Adipose tissue (tissue), 3 donors: ENCODE results near the gene MEIS1. TPM values are rescaled to one million over a fixed set of nuclear protein-coding genes. Genes with fewer than 3 reads are reported as not detected.

ENCODE experiments used
- H3K27ac ChIP-seq: one replicate; pipeline ENCODE4 v1.5.1; 2013; ENCODE audit warnings: low read depth, low read length
- WGBS, 3 donors: extraction: QIAGEN DNeasy Blood & Tissue Kit; methylation state at CpG; one replicate each; pipeline ENCODE4 v1.1.7; 2013; 5-methylcytosine and 5-hydroxymethylcytosine counted together
- polyA plus RNA-seq, 3 donors: library from polyadenylated mRNA; stranded (reverse); fragments of 200-250 nt; gene quantifications; one replicate each; pipeline ENCODE4 v1.2.3, GENCODE V29; 2013
- donor health status: healthy with polysubstance abuse.
- donor health status: Bipolar disorder and iron deficiency.
- donor health status: healthy.

The MEIS1 gene
- polyA plus RNA-seq, 3 donors = 13.7 to 27.3 (median 21.3) TPM

DNA sequence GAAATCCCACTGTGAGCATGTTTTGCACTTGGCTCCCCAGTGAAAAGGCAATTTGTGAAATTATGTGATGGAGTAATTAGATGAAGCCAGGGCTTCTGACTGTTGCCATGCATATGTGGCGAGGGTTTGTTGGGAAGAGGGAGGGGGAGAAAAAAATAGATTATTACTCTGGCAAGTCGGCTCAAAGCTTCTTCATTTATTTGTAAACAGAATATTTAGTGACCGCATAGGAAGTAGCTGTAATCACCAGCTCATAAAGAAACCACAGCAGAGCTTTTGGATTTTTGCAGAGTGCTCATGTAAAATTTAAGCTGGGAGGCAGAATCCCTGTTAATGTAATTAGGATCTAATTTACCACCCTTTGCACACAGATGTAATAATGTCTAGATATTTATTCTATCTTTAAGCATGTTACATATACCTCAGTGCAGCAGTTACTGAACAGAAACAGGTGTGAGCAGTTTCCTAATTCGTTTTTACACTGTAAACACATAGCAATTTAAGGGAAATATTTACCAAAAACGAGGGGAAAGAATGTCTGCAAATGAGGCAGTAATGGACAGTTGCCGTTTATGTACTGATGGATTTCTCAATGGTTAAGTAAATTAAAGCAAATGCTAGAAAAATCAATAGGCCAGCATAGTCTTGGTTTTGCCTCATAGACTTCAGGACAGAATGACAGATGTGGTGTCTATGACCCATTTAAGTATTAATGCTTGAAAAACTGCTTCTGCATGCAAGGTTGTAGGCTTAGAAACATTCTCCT is 87.9 kb downstream of the MEIS1 start:
- 36 to 38% (median 37%) methylated on average over 6 of the region's 6 CpGs for WGBS, 3 donors
- H3K27ac ChIP-seq = no peak overlapping the region

DNA sequence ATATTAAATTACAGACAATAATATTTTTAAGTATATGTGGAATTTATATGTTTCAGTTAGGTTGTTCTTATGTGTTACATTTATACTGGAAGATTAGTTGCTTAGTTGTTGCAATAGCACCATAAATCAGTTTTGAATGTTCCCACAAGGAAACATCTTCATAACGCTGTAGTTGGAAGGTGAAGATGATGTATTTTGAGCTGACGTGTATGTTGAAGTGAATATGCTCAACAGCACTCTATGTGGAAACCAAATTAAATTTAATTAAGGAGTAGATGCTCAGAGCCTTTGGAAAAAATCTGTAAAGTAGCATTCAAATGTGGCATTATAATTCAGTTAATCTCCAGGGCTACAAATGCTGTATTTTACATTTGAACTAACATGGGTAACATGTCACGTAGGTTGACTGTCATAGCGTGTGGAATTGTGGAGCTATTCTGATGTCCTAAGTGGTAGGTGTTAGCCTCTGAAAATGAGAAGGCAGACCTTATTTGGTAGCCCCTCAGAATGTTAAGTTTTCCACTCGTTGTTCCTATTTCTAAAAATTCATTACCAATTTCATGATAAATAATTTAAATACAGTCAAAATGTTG is 88.5 kb downstream of the MEIS1 start:
- no peak overlapping the region for H3K27ac ChIP-seq
- 80 to 81% (median 81%) methylated on average over 5 of the region's 5 CpGs for WGBS, 3 donors

- no peak overlapping the region for H3K27ac ChIP-seq
- WGBS, 3 donors = 77 to 96% (median 77%) methylated on average over 2 of the region's 2 CpGs
These were observed 89.1 kb downstream of the MEIS1 start for GRCh38 chr2:66523990-66524389.

DNA sequence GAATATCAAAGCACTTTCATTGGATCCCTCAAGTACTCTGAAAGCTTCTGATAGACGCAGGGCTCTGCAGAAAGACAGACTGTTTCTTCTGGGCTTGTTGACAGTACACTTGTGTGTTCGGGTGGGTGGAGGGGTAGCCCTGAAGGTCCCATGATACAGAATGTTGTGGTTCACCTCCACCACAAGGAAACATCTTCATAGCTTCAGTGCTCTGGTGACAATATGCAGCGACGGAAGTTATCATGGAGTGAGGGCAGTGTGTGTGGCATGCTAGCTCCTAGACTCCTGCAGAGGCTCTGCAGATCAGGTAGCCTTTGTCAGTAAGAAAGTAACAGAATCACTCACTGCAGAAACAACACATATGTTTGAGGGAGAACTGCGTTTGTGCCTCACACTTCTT is 90.7 kb downstream of the MEIS1 start:
- H3K27ac ChIP-seq = no peak overlapping the region
- WGBS, 3 donors = 41 to 55% (median 46%) methylated on average over 5 of the region's 5 CpGs

DNA sequence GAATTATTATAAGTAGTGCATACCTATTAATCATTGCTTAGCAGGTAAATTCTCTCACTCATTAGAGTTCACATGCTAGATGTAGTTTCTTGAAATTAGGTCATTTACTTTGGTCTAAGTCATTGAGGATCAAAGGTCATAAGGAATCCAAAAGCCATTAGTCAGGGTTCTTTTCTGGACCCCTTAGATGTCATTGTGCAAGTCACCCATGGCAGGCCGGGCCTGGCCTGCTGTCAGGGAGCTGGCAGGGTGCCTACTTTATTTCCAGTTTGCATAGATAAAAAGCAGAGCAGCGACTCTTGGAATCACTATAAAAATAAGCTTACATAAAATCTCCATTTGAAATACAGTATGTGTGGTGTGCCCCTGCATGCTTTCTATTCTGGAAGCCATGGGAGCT is 91.3 kb downstream of the MEIS1 start:
- WGBS, 3 donors = 8 to 28% (median 28%) methylated on average over 2 of the region's 2 CpGs
- no peak overlapping the region for H3K27ac ChIP-seq

GRCh38 chr2:66528974-66529724 is 94.2 kb downstream of the MEIS1 start:
- 91 to 100% (median 98%) methylated on average over 1 of the region's 1 CpG for WGBS, 3 donors
- no peak overlapping the region for H3K27ac ChIP-seq

- WGBS, 3 donors = 86 to 95% (median 87%) methylated on average over 3 of the region's 3 CpGs
- no peak overlapping the region for H3K27ac ChIP-seq
These were observed 95.7 kb downstream of the MEIS1 start for GRCh38 chr2:66530651-66531050.

DNA sequence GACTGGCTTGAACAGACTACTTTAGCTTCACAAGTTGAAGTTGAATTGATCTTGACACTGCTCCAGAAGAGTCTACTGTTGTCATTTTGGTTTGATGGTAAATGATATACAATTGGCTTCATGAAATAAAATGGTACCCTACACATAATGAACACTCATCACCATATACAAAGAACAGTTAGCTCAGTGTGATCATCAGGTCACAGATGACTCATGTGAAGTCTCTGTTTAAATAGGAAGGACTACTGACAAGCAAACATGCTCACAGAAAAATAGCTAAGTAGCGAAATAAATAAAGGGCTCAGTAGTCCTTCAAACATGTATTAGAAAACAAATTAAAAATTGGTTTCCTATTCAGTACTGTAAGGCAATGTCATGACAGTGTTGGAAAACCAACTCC is 96.2 kb downstream of the MEIS1 start:
- no peak overlapping the region for H3K27ac ChIP-seq
- WGBS, 3 donors = 96 to 97% (median 96%) methylated on average over 1 of the region's 1 CpG

DNA sequence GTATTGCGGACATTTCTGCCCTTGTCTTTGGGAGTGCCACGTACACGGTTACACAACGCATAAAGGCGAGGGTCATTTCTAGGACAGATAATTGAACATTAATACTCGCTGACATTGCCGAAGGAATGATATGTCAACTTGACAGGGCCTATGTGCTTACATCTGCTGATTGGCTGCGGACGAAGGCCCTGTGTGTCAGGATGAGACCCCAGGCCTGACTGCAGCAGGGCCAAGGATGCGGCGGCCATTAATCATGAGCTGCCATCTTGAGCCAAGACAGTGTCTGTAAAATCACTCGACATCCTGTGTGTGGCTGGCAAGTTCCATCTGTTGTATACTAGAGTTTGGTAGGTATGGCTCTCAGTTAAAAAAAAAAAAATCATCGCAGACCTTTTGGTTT is 96.6 kb downstream of the MEIS1 start:
- WGBS, 3 donors = 82 to 88% (median 88%) methylated on average over 13 of the region's 13 CpGs
- no peak overlapping the region for H3K27ac ChIP-seq

- no peak overlapping the region for H3K27ac ChIP-seq
- WGBS, 3 donors = 61 to 64% (median 63%) methylated on average over 11 of the region's 11 CpGs
These were observed 98.3 kb downstream of the MEIS1 start for GRCh38 chr2:66532972-66533868.

DNA sequence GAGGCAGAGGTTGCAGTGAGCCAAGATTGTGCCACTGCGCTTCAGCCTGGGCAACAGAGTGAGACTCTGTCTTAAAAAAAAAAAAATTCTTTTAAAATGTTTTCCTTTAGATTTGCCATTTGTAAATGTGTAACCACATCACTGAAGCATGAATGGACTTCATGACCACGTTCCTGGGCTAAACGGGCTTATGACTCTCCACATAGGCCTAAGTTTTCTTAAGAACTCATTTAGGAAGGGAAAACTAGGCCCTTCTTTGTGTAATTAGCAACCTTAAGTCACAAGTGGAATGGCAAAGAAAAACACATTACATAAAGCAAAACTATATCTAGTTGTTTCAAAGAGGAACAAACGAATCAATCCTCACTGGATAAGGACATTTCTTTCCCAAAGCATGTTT is 99.5 kb downstream of the MEIS1 start:
- WGBS, 3 donors = 53 to 88% (median 86%) methylated on average over 4 of the region's 4 CpGs
- H3K27ac ChIP-seq = no peak overlapping the region

DNA sequence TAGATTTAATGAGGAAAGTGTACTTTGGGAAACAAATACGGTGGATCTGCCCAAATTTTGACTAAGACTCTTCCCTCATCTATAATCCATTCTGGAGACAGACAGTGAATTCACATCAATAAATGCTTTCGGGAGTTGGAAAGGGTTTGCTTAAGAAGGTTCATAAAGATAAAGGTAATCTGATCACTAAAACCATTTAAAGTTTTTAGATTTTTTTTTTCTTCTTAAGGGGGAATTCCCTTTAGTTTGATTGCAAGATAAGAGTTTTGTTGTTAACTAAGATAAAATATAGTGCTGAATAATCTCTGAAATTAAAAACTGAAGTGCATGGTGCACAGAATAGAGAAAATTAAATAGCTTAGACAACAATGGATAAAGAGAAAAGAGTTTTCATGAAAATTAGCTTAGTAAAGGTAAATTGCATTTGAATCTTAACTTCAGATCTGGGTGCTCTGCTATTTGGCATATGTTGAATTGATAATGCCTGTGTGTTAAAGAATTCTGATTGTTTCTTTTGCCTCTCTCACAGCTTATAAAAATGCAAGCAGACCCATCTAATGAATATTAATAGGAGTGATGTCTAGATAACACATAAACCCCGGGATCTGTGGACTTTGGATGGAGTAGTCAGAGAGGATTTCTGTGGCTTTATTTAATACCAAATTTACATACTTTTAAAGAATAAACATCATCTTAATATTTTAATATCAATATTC is 100.8 kb downstream of the MEIS1 start:
- no peak overlapping the region for H3K27ac ChIP-seq
- WGBS, 3 donors = 27 to 73% (median 68%) methylated on average over 3 of the region's 3 CpGs

DNA sequence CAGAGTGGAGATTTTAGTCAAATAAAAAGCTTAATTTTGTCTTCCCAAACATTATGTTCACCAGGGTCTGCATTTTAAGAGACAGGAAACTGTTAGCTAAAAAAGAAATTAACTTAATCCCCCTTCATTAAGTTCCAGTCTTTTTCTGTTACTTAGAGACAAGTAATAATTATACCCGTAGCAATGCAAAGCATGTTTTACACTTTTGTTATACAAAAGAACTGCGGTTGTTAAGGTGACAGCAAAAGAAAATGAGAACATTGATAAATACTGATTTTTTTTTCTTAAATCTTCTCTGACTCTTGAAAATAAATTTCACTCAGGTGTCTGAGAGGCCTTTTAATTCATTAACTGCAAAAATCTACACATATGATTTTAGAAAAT is 101.4 kb downstream of the MEIS1 start:
- H3K27ac ChIP-seq = no peak overlapping the region
- WGBS, 3 donors = 79 to 86% (median 84%) methylated on average over 2 of the region's 2 CpGs

DNA sequence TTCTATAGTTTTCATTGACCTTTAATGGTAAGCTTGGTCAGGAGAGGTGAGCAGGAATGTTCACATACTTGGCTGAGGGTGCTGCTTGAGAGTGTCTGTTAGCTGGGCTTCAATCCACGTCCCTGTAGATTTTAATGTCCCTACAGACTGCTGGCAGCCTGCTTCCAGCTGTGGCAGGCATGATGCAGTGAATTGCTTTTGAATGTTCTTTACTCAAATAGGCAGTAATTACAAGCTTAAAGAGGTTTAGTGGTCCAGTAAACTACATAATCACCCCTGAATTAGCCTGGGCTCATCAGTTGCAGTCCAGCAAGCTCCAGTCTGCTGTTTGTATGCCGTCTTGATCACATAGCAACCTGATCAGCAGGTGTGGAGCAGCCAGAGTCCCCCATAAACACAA is 102.1 kb downstream of the MEIS1 start:
- no peak overlapping the region for H3K27ac ChIP-seq
- 57 to 79% (median 76%) methylated on average over 2 of the region's 2 CpGs for WGBS, 3 donors

DNA sequence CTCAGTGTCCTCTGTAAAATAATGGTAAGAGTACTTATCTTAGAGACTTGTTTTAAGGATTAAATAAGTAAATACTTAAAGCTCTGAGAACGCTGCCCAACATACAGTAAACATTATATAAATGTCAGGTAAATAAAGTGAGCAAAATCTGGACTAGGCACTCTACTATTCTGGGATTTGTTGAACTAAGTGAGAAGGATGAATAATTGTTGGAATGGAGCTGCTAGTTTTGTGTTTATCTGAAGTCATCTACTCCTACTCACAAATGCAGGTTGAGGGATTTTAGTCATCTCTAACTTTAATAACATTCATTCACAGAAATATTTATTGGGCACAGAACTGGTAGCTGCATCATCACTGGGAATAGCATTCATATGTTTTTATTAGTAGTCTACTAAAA is 103.4 kb downstream of the MEIS1 start:
- H3K27ac ChIP-seq = no peak overlapping the region
- 31 to 72% (median 65%) methylated on average over 1 of the region's 1 CpG for WGBS, 3 donors

DNA sequence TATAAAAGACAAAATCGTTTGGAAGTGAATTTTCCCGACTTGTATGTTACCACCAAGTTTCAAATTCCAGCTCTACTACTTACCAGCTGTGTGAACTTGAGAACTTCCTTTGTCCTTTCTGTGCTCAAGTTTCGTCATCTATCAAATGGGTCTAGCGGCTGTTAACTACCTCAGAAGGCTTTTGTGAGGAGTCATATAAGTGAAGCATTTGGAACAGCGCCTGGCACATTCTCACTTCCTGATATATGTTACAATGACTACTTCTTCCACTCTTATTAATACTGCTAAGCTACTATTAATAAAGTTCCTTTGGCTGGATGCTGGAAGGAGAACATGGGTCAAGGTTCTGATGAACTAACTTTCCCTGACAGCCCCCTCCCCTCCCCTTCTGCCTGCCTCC is 104.5 kb downstream of the MEIS1 start:
- no peak overlapping the region for H3K27ac ChIP-seq
- WGBS, 3 donors = 63 to 67% (median 66%) methylated on average over 5 of the region's 5 CpGs

- no peak overlapping the region for H3K27ac ChIP-seq
- WGBS, 3 donors = 68 to 92% (median 74%) methylated on average over 4 of the region's 4 CpGs
These were observed 106.7 kb downstream of the MEIS1 start for GRCh38 chr2:66541646-66542045.

DNA sequence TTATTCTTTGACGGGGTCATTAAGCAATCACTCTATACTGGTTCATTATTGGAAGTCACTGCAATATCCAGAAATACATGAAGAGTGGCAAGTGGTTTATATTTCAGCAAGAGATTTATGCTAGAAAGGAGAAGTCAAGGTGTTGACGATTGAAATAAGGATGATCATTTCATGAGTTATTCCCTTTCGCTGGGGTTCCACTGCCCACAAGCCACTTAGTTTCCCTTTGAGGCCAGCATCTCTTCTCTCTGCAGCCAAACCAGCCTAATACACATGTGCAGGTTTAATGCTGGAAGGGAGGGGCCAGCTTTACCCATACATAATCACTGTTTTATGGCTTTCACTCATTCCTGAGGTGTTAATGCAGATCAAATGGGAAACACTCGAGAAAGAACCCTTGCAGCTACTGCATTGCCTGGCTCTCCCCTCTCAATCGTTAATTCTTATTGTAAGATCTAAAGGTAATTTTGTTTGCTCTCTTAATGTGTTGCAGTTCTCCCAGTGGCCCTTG is 108.4 kb downstream of the MEIS1 start:
- no peak overlapping the region for H3K27ac ChIP-seq
- 61 to 72% (median 65%) methylated on average over 5 of the region's 5 CpGs for WGBS, 3 donors
